Muscle layer of colon (tissue), 2 donors: ENCODE results near the gene LYSET.
"Not testable (repeated sequence)": the region's sequence is repeated elsewhere in the genome, so short reads cannot be mapped to it uniquely, and the experiment has no call there.

Experiments used
- H3K27ac ChIP-seq: one replicate; pipeline ENCODE4 v1.7.0; 2013; ENCODE audit warnings: low read depth, mild to moderate bottlenecking, low read length, moderate library complexity
- H3K27me3 ChIP-seq, 2 donors: one replicate each; pipeline ENCODE4 v1.7.0; 2013; ENCODE audit warnings: low read length in 2 of 2, mild to moderate bottlenecking in 2 of 2; ENCODE audit not compliant: insufficient read depth in 2 of 2, control insufficient read depth in 1 of 2
- H3K36me3 ChIP-seq: one replicate; pipeline ENCODE4 v1.7.0; 2013; ENCODE audit warnings: mild to moderate bottlenecking, low read length; ENCODE audit not compliant: insufficient read depth
- H3K4me1 ChIP-seq: one replicate; pipeline ENCODE4 v1.7.0; 2013; ENCODE audit warnings: mild to moderate bottlenecking, low read length; ENCODE audit not compliant: insufficient read depth
- H3K4me3 ChIP-seq, 2 donors: one replicate each; pipeline ENCODE4 v1.7.0; 2013; ENCODE audit warnings: low read length in 2 of 2, low read depth in 1 of 2, mild to moderate bottlenecking in 1 of 2, moderate library complexity in 1 of 2
- H3K9ac ChIP-seq: one replicate; pipeline ENCODE4 v1.7.0; 2013; ENCODE audit warnings: low read length
- H3K9me3 ChIP-seq: one replicate; pipeline ENCODE4 v1.7.0; 2013; ENCODE audit warnings: mild to moderate bottlenecking, low read length
- donor health status: abdominal sarcoma.
- donor health status: Adenocarcinoma of cecum.

LYSET gene

DNA sequence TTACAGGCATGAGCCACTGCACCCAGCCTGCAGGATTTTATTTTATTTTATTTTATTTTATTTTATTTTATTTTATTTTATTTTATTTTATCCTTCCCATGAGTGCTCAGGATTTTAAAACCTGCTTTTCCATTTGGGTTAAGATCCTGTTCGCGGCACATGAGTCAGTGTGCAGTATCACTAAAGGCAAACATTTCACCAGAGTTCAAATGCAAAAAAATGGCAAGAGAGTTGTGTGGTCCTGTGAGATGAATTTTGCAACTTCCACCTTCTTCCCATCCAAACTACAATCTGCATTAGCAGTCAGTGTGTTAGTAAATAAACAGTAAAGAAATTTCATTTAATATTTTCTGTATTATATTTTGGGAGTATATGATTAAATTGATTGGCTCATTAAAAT, 29.4 kb upstream of the LYSET start:
- Histone ChIP-seq H3K27ac (no peak overlapping the region), H3K4me1 (no peaks in the 10 kb centered on the region)

DNA sequence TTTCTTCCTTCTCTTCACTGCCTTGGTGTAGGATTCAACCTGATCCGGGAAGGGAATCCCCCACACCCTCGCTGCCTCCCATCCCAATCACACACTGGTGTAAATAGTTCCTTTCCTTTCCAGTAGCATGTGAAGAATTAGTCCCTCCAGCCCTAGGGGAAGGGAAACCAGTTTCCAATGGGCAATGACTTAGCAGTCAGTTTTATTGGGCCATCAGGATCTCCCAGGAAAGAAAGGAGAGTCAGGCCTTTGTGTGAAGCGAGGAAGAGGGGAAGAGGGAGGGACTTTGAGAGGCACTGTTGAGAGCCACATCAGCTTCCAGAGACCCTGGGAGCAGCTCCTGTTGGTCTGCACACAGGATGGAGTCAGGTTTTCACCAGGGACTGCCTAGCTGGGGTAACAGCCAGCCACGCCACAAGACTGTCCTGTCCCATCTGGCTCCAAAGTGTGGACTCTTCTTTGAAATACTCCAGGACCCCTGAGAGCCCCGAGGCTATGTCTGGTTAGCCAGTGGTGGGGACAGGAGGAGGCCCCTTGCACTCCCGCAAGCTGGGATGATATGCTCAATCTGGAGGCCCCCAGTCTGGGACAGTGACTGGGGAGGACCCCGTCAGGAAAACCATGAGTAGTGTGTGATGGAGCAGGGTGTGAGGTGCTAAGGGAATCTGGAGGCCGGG, 28.3 kb upstream of the LYSET start:
- no peak overlapping the region for H3K27ac ChIP-seq
- no peaks in the 10 kb centered on the region for H3K9me3 ChIP-seq
- no peaks in the 10 kb centered on the region for H3K27me3 ChIP-seq
- H3K36me3 ChIP-seq = no peaks in the 10 kb centered on the region
- no peak overlapping the region for H3K9ac ChIP-seq
- H3K4me1 ChIP-seq = no peaks in the 10 kb centered on the region
- no peak overlapping the region for H3K4me3 ChIP-seq

More for the DNA sequence above, 29.4 kb upstream of the LYSET start:
- no peaks in the 10 kb centered on the region for H3K27me3 ChIP-seq
- H3K9me3 ChIP-seq = no peaks in the 10 kb centered on the region
- no peak overlapping the region for H3K4me3 ChIP-seq
- H3K36me3 ChIP-seq = no peaks in the 10 kb centered on the region
- no peak overlapping the region for H3K9ac ChIP-seq

DNA sequence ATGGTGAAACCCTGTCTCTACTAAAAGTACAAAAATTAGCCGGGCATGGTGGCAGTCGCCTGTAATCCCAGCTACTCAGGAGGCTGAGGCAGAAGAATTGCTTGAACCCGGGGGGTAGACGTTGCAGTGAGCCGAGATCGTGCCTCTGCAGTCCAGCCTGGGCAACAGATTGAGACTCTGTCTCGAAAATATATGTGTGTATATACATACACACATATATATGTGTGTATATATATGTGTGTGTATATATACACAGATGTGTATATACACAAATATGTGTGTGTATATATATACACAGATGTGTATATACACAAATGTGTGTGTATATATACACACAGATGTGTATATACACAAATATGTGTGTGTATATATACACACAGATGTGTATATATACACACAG, 26.8 kb upstream of the LYSET start:
- not testable (repeated sequence) for H3K27me3 ChIP-seq, H3K4me3 ChIP-seq, H3K27ac ChIP-seq, H3K9me3 ChIP-seq, H3K9ac ChIP-seq, H3K4me1 ChIP-seq, H3K36me3 ChIP-seq

DNA sequence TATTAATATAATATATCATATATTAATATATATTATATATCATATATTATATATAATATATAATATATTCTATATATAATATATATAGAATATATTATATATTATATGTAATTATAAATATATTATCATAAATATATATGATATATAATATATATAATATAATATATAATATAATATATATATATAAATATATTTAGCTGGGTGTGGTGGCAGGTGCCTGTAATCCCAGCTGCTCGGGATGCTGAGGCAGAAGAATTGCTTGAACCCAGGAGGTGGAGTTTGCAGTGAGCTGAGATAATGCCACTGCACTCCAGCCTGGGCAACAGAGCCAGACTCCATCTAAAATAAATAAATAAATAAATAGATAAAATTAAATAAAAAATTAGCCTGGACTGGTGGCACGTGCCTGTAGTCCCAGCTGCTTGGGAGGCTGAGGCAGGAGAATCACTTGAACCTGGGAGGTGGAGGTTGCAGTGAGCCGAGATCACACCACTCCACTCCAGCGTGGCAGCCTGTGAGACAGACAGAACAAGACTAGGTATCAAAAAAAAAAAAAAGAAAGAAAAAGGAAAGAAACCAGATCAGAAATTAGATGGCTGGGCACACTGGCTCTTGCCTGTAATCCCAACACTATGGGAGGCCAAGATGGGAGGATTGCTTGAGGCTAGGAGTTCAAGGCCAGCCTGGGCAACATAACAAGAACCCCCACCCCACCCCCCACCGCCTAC, 25.3 kb upstream of the LYSET start:
- H3K4me1 ChIP-seq, H3K36me3 ChIP-seq, H3K9ac ChIP-seq: not testable (repeated sequence)

DNA sequence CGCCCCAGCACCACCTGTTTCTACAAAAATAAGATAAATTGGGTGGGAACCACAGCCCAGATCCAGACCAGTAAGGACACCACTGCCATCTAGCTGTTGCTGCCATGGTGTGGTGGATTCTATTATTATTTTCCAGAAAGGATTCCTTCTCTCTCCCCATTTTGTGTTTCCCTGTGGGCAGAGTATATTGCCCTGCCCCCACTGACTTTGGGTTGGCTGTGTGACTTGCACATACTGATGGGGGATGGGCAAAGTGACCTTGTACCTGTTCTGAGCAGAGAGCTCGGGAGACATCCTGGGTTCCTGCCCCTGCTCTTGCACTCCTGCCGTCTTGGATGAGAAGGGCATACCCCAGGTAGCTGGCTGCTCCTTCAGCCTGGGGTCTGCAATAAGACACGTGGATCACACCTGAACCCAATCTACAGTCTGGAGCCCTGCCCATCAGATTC, 24.7 kb upstream of the LYSET start:
- H3K27me3 ChIP-seq = no peaks in the 10 kb centered on the region
- H3K4me3 ChIP-seq = no peak overlapping the region
- no peak overlapping the region for H3K9ac ChIP-seq
- H3K9me3 ChIP-seq = no peaks in the 10 kb centered on the region
- no peak overlapping the region for H3K27ac ChIP-seq
- no peaks in the 10 kb centered on the region for H3K4me1 ChIP-seq
- no peaks in the 10 kb centered on the region for H3K36me3 ChIP-seq

More for the DNA sequence above, 25.3 kb upstream of the LYSET start:
- H3K4me3 ChIP-seq, H3K27me3 ChIP-seq, H3K27ac ChIP-seq, H3K9me3 ChIP-seq: not testable (repeated sequence)

DNA sequence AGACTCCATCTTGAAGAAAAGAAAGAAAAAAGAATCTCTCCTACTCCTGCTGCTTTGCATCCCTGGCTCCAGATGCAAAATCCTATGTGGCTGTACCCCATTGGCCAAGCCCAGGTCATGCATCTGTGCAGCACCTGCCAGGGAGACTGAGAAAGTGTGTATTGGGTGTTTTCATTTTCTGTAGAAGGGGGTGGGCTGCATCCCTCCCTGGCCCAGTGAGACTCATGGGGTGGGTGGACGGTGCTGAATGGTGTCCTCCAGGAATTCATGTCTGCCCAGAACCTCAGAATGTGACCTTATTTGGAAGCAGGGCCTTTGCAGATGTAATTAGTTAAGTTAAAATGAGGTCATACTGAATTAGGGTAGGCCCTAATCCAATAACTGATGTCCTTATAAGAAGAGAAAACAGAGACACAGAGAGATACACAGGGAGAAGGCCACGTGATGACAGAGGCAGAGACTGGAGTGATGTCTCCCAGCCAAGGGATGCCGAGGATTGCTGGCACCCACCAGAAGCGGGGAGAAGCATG, 23.6 kb upstream of the LYSET start:
- Histone ChIP-seq H3K4me3 (no peak overlapping the region), H3K4me1 (no peaks in the 10 kb centered on the region), H3K9me3 (no peaks in the 10 kb centered on the region), H3K36me3 (no peaks in the 10 kb centered on the region), H3K27ac (no peak overlapping the region), H3K9ac (no peak overlapping the region), H3K27me3 (no peaks in the 10 kb centered on the region)

DNA sequence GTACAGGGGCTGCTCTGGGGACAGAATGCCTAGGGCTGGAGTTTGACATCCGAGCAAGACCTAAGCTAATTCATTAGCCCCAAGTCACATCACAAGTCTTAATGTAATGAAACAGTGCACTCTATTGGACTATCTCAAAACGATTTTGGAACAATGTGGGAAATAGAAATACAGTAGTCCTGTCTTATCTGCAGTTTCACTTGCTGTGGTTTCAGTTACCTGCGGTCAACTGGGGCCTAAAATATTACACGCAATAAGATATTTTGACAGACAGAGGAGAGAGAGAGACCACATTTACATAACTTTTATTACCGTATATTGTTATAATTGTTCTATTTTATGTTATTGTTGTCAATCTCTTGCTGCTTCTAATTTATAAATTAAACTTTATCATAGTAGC, 21.6 kb upstream of the LYSET start:
- H3K4me1 ChIP-seq = no peaks in the 10 kb centered on the region
- no peak overlapping the region for H3K9ac ChIP-seq
- no peaks in the 10 kb centered on the region for H3K27me3 ChIP-seq

DNA sequence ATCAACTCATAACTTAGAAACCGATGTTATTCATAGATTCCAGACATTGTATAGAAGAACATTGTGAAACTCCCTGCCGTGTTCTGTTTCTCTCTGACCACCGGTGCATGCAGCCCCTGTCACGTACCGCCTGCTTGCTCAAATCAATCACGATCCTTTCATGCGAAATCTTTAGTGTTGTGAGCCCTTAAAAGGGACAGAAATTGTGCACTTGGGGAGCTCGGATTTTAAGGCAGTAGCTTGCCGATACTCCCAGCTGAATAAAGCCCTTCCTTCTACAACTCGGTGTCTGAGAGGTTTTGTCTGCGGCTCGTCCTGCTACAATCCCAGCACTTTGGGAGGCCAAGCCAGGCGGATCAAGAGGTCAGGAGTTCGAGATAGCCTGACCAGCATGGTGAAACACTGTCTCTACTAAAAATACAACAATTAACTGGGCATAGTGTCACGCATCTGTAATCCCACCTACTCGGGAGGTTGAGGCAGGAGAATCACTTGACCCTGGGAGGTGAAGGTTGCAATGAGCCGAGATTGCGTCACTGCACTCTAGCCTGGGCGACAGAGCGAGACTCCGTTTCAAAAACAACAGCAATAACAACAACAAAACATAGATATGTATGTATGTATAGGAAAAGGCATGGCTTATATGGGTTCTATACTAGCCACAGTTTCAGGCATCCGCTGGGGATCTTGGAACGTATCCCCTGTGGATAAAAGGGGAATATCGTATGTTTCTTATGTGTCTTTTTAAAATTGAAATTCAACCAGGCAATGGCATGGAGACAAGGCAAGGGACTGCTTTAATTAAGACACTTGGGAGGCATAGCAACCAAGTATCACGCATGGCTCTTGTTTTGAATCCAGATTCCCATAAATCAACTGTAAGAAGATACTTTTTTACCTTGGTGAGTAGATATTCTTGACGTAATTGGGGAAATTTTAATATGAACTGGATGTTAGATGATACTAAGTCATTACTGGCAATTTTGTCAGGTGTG, 19.5 kb upstream of the LYSET start:
- not testable (repeated sequence) for H3K9me3 ChIP-seq, H3K9ac ChIP-seq, H3K4me1 ChIP-seq, H3K27me3 ChIP-seq, H3K36me3 ChIP-seq, H3K4me3 ChIP-seq, H3K27ac ChIP-seq

More for the DNA sequence above, 21.6 kb upstream of the LYSET start:
- Histone ChIP-seq H3K4me3 (no peak overlapping the region), H3K27ac (no peak overlapping the region), H3K9me3 (no peaks in the 10 kb centered on the region), H3K36me3 (no peaks in the 10 kb centered on the region)

DNA sequence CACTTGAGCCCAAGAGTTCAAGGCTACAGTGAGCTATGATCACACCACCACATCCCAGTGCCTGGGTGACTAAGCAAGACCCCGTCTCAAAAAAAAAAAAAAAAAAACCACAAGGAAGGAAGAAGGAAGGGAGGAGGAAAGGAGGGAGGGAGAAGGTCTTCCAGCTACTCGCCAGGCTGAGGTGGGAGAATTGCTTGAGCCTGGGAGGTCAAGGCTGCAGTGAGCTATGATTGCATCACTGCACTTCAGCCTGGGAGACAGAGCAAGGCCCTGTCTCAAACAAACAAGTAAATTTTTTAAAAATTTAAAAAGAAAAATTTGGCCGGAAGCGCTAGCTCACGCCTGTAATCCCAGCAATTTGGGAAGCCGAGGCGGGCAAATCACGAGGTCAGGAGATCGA, 16.5 kb upstream of the LYSET start:
- H3K36me3 ChIP-seq, H3K4me3 ChIP-seq, H3K4me1 ChIP-seq, H3K9me3 ChIP-seq, H3K27ac ChIP-seq, H3K27me3 ChIP-seq, H3K9ac ChIP-seq: not testable (repeated sequence)

DNA sequence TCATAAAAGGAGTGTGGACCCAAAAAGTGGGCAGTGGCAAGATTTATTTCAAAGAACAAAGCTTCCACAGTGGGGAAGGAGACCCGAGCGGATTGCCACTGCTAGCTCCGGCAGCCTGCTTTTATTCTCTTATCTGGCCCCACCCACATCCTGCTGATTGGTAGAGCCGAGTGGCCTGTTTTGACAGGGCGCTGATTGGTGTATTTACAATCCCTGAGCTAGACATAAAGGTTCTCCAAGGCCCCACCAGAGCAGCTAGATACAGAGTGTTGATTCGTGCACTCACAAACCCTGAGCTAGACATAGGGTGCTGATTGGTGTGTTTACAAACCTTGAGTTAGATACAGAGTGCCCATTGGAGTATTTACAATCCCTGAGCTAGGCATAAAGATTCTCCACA, 15.5 kb upstream of the LYSET start:
- not testable (repeated sequence) for H3K9ac ChIP-seq, H3K27ac ChIP-seq, H3K9me3 ChIP-seq, H3K4me3 ChIP-seq, H3K4me1 ChIP-seq, H3K27me3 ChIP-seq, H3K36me3 ChIP-seq

DNA sequence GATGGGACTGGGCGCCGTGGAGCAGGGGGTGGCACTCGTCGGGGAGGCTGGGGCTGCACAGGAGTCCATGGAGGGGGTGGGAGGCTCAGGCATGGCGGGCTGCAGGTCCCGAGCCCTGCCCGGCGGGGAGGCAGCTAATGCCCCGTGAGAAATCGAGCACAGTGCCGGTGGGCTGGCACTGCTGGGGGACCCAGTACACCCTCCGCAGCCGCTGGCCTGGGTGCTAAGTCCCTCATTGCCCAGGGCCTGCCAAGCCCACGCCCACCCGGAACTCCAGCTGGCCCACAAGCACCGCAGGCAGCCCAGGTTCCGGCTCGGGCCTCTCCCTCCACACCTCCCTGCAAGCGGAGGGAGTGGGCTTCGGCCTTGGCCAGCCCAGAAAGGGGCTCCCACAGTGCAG, 15.0 kb upstream of the LYSET start:
- H3K27me3 ChIP-seq, H3K9ac ChIP-seq, H3K4me1 ChIP-seq, H3K27ac ChIP-seq, H3K36me3 ChIP-seq, H3K9me3 ChIP-seq, H3K4me3 ChIP-seq: not testable (repeated sequence)
